Left renal cortex interstitium (tissue), 4 donors: ENCODE measurements around the gene MAMDC4. TPM values are rescaled to one million over a fixed set of nuclear protein-coding genes. Genes with fewer than 3 reads are reported as not detected.
"Not testable (repeated sequence)": the region's sequence is repeated elsewhere in the genome, so short reads cannot be mapped to it uniquely, and the experiment has no call there.

Experiments
- DNase-seq, 4 donors: peaks; one replicate each; pipeline ENCODE4 v3.0.0-alpha.2; 2013; ENCODE audit warnings: low read depth in 4 of 4, low spot score in 2 of 4, missing footprints in 1 of 4
- polyA plus RNA-seq, 4 donors: library from polyadenylated mRNA; unstranded; fragments of 120-200 nt; gene quantifications; one replicate each; pipeline ENCODE4 v1.2.1, GENCODE V29; 2013; ENCODE audit not compliant: insufficient read length in 4 of 4

MAMDC4 gene
- polyA plus RNA-seq, 4 donors, result 3.5 to 13.4 (median 8.9) TPM

- no peak for DNase-seq
Observed at GRCh38 chr9:136824496-136825225, 27.5 kb upstream of the MAMDC4 start.

GRCh38 chr9:136825295-136826187 is 26.6 kb upstream of the MAMDC4 start:
- DNase-seq, result no peak

- DNase-seq, result no peak
Observed at GRCh38 chr9:136826188-136826541, 26.0 kb upstream of the MAMDC4 start.

- DNase-seq, result no peak
Observed at GRCh38 chr9:136826703-136827582, 25.2 kb upstream of the MAMDC4 start.

GRCh38 chr9:136827794-136828473 is 24.2 kb upstream of the MAMDC4 start:
- no peak for DNase-seq

GRCh38 chr9:136828474-136829140 is 23.5 kb upstream of the MAMDC4 start:
- DNase-seq, result no peak

- DNase-seq, result no peak
Observed at GRCh38 chr9:136829412-136829811, 22.7 kb upstream of the MAMDC4 start.

- no peak for DNase-seq
Observed at GRCh38 chr9:136829981-136830885, 21.9 kb upstream of the MAMDC4 start.

- DNase-seq, result no peak
Observed at GRCh38 chr9:136831002-136831719, 21.0 kb upstream of the MAMDC4 start.

GRCh38 chr9:136831720-136832104 is 20.4 kb upstream of the MAMDC4 start:
- DNase-seq, result no peak

- no peak for DNase-seq
Observed at GRCh38 chr9:136832581-136832980, 19.6 kb upstream of the MAMDC4 start.

GRCh38 chr9:136833381-136834048 is 18.6 kb upstream of the MAMDC4 start:
- DNase-seq, result not testable (repeated sequence)

- no peak for DNase-seq
Observed at GRCh38 chr9:136835162-136835931, 16.8 kb upstream of the MAMDC4 start.

GRCh38 chr9:136835932-136836904 is 15.9 kb upstream of the MAMDC4 start:
- no peak for DNase-seq

- DNase-seq, result no peak
Observed at GRCh38 chr9:136837146-136837855, 14.8 kb upstream of the MAMDC4 start.
